Stimulated activated CD4-positive, alpha-beta T cell treated with anti-CD3 and anti-CD28 coated beads, TNF-alpha, amount 100 ng/mL, for 48 hours (primary cell): ENCODE results near the gene ETHE1.

Experiments used
- DNase-seq, 3 donors: peaks; one replicate each; pipeline ENCODE4 v3.0.0-alpha.2; 2020; ENCODE audit warnings: low read depth in 3 of 3

Gene ETHE1

DNA sequence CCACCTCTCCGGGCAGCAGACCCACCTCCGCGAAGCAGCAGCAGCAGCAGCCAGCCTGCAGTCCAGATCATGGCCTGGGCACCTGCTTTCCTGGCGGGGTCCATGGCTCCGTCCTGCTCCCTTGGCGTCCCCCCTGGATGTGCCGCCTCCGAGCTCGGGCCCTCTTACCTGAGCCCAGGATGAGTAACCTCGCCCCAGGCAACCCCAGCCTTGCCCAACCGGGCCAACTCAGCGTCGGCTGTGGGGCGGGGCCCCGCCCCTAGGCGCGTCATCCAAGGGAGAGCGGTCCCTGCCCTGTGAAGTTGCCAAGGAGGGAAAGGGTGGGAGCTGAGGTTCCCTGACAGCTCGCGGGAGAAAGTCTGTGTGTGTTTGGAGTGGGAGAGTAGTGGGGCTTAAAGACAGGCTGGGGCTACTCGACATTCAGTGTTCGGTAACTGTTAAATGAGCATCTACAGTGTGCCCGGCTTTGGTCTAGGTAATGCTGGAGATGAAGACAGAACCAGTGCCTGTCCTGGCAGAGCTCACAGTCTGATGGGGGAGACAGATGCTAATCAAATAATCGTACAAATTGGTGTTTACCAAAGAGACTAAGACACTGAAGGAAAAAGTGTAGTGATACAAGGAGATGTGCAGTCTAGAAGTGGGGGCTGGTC, 61.4 kb downstream of the ETHE1 start, which contains the start of gene LYPD3:
TSS of gene LYPD3 (minus strand) at position 141 of the 653 bp plus-strand sequence. CDS start at position 104, 37 bp downstream.
- no peak for DNase-seq

GRCh38 chr19:43464134-43464775, 62.7 kb downstream of the ETHE1 start:
- DNase-seq: peak in 1 of 3 donors; percentile 73

DNA sequence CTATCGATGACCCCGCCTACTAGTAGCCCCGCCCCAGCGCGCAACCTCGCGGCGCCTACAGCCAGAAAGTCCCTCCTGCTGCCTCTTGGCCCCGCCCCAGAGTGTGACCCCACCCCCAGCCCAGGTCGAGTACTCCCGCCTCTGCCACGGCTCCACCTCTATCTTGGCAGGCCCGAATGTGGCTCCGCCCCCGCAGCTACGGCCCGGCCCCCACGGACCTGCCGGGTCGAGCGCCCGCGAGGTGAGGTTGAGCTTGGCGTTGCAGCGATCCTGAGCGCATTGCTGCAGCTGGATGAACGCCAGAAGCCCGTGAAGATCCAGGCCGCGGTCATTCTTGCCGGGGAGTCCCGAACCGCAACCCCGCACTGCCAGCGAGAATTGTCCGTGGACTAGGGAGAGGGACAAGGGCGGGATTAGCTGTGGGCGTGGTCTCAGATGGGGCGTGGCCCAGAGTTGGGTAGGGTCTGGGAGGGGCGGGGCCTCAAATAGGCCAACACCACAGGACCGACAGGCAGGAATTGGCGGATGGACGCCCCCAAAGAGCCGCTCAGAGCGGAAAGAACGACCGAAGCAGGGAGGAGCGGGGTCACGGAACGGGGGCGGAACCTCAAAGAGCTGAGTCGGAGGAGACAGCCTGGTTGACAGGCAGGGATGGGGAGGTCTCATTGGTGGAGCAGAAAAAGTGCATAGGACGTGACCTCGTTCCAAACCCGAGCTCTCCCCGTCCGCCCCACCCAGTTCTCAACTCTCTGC, 63.4 kb downstream of the ETHE1 start:
- peak; percentile 97 to 100 (median 99) for DNase-seq

GRCh38 chr19:43462785-43463380, 64.1 kb downstream of the ETHE1 start:
- DNase-seq: no peak

DNA sequence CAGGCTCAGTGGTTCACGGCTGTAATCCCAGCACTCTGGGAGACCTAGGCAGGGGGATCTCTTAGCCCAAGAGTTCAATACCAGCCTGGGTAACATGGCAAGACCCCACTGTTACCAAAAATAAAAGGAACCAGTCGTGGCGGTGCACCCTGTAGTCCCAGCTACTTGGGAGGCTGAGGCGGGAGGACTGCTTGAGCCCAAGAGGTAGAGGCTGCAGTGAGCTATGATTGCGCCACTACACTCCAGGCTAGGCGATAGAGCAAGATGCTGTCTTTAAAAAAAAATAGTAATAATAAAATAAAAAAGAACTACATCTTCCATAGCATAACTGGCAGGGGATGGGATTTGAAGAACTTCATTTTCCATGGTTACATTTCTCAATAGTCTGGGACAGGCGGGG, 64.6 kb downstream of the ETHE1 start:
- DNase-seq: no peak

GRCh38 chr19:43461303-43461702, 65.7 kb downstream of the ETHE1 start:
- DNase-seq: no peak

- DNase-seq: no peak
Measured at GRCh38 chr19:43460362-43461016, 66.5 kb downstream of the ETHE1 start.

DNA sequence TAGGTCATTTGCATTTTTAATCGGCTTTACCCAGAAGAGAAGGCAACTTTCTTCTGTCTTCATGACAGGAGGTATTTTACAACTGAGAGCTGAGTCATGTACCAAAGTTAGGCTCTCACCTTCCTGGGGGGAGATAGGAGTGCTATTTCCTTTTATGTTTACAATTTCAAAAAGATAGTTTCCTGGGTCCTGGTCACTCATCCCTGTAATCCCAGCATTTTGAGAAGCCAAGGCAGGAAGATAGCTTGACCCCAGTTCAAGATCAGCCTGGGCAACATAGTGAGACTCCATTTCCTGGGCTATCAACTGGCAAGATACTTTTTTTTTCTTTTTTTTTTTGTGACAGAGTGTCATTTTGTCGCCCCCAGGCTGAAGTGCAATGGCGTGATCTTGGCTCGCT, 69.2 kb downstream of the ETHE1 start:
- no peak for DNase-seq
